ENCODE results near the gene RPGR. TPM values are rescaled to one million over a fixed set of nuclear protein-coding genes. Genes with fewer than 3 reads are reported as not detected.

The RPGR gene
- total RNA-seq, 1 donor from 2014 or later = 12.1 TPM

- TF ChIP-seq, protein P1, sequence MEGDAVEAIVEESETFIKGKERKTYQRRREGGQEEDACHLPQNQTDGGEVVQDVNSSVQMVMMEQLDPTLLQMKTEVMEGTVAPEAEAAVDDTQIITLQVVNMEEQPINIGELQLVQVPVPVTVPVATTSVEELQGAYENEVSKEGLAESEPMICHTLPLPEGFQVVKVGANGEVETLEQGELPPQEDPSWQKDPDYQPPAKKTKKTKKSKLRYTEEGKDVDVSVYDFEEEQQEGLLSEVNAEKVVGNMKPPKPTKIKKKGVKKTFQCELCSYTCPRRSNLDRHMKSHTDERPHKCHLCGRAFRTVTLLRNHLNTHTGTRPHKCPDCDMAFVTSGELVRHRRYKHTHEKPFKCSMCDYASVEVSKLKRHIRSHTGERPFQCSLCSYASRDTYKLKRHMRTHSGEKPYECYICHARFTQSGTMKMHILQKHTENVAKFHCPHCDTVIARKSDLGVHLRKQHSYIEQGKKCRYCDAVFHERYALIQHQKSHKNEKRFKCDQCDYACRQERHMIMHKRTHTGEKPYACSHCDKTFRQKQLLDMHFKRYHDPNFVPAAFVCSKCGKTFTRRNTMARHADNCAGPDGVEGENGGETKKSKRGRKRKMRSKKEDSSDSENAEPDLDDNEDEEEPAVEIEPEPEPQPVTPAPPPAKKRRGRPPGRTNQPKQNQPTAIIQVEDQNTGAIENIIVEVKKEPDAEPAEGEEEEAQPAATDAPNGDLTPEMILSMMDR (IDR thresholded peaks at IDR 0.05; ENCODE audit: unreplicated experiment) = no peak
- Mint-ChIP-seq H3K27ac (no peak within 1 kb of the TSS), H3K4me1 (no peaks in the 10 kb centered on the region), H3K4me3 (no peak within 1 kb of the TSS), H3K27me3 (ENCODE audit: low read depth) (no peaks in the 10 kb centered on the region), H3K36me3 (no peaks in the 10 kb centered on the region), H3K9me3 (peaks cover 13% of the 10 kb centered on the region)
- DNase-seq (ENCODE audit: low spot score in 2 of 2, unreplicated experiment in 2 of 2) = no peak
These were observed 25.1 kb upstream of the RPGR start, which contains the start of gene OTC for GRCh38 chrX:38352362-38352761. Gene OTC, plus strand, starts transcription at chrX:38352604. Its CDS starts 93 bp downstream, at chrX:38352697.

DNA sequence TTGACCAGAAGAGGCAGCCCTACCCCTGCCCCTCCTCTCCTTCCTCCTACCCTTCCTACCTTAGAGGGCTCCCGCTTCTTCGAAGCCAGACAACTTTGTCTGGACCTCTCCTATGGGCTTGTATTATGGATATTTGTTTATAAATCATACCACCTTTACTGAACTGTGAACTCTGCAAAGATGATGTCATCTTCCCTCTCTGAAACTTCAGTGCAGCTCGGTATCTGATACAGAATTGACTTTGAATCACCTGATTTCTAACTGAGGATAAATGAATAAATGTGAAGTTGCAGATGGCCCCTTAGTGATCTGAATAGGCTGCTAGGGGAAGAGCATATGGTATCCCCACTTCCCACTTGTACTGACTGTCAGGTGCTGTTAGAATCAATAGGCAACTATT lies 24.0 kb upstream of the RPGR start:
- Mint-ChIP-seq H3K4me3 (no peak overlapping the region), H3K9me3 (peaks cover 16% of the 10 kb centered on the region), H3K27ac (no peak overlapping the region), H3K36me3 (no peaks in the 10 kb centered on the region), H3K4me1 (no peaks in the 10 kb centered on the region), H3K27me3 (ENCODE audit: low read depth) (no peaks in the 10 kb centered on the region)
- TF ChIP-seq, protein P1 (IDR thresholded peaks at IDR 0.05; ENCODE audit: unreplicated experiment) = no peak
- DNase-seq (ENCODE audit: low spot score in 2 of 2, unreplicated experiment in 2 of 2) = no peak

GRCh38 chrX:38347136-38347535 lies 19.8 kb upstream of the RPGR start:
- no peaks in the 10 kb centered on the region for H3K36me3 Mint-ChIP-seq
- no peak for DNase-seq (ENCODE audit: low spot score in 2 of 2, unreplicated experiment in 2 of 2)
- H3K27ac Mint-ChIP-seq = no peak overlapping the region
- H3K9me3 Mint-ChIP-seq = peaks cover 23% of the 10 kb centered on the region
- no peaks in the 10 kb centered on the region for H3K4me1 Mint-ChIP-seq
- peaks cover 2% of the 10 kb centered on the region for H3K27me3 Mint-ChIP-seq (ENCODE audit: low read depth)
- no peak overlapping the region for H3K4me3 Mint-ChIP-seq
- TF ChIP-seq, protein P1 (IDR thresholded peaks at IDR 0.05; ENCODE audit: unreplicated experiment) = no peak

GRCh38 chrX:38346150-38346549 lies 18.8 kb upstream of the RPGR start:
- DNase-seq (ENCODE audit: low spot score in 2 of 2, unreplicated experiment in 2 of 2) = no peak
- peaks cover 28% of the 10 kb centered on the region for H3K9me3 Mint-ChIP-seq
- H3K36me3 Mint-ChIP-seq = no peaks in the 10 kb centered on the region
- no peaks in the 10 kb centered on the region for H3K4me1 Mint-ChIP-seq
- peaks cover 2% of the 10 kb centered on the region for H3K27me3 Mint-ChIP-seq (ENCODE audit: low read depth)
- TF ChIP-seq, protein P1 (IDR thresholded peaks at IDR 0.05; ENCODE audit: unreplicated experiment) = no peak
- H3K27ac Mint-ChIP-seq = no peak overlapping the region
- H3K4me3 Mint-ChIP-seq = no peak overlapping the region

DNA sequence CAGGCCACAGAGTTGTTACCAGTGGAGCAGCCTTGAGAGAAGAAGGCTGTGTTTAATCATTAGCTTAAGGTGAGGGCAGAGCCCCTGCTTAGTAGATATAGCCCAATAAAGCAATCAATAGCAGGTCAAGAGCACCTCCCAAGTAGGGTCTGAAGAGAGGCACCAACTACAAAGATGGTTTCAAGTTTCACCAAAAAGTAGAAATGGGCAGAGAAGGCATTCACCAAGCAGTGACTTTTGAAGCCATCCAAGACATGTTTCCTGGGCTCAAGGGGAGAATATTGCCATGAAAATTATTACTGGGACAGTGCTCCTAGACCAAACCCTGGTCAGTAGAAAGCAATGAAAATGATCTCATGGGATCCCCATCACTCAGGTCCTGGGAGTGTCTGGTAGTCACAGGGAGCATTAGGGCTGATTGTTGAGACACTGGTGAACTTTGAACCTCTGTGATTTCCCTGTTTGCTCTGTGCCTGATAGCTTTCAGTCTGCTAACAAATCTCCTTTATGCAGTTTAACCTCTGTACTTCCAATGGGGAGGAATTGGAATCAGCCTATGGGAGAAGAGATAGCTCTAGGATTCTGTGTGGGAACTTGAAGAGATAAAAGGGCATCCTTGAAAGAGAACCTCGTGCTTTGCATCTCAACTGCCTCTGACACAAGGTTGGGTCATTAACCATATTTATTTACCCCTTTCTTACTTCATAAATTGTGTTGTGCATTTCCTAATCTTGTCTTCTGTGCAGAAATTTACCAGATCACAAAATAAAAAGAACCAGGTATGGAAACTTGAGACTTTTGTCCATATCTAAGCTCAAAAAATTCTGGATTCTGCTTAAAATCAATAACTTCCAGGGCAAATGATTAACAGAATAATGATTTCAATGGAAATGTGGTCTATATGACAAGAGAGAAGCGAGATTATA lies 15.8 kb upstream of the RPGR start:
- TF ChIP-seq, protein P1 (IDR thresholded peaks at IDR 0.05; ENCODE audit: unreplicated experiment) = no peak
- Mint-ChIP-seq H3K4me3 (no peak overlapping the region), H3K9me3 (peaks cover 19% of the 10 kb centered on the region)

More for the DNA sequence above, 15.8 kb upstream of the RPGR start:
- H3K27me3 Mint-ChIP-seq (ENCODE audit: low read depth) = peaks cover 2% of the 10 kb centered on the region
- H3K36me3 Mint-ChIP-seq = no peaks in the 10 kb centered on the region
- H3K4me1 Mint-ChIP-seq = no peaks in the 10 kb centered on the region
- no peak overlapping the region for H3K27ac Mint-ChIP-seq
- DNase-seq (ENCODE audit: low spot score in 2 of 2, unreplicated experiment in 2 of 2) = no peak
